ENCODE results near the gene METTL15.

- TF ChIP-seq BRCA1 (IDR thresholded peaks at IDR 0.05; ENCODE audit: low read depth, low read length) = no peak
- no peak for TF ChIP-seq CTCF (IDR thresholded peaks at IDR 0.05; ENCODE audit: control extremely low read depth in 1 of 3, insufficient read depth in 1 of 3, low read depth in 1 of 3, low read length in 3 of 3)
- no peak for TF ChIP-seq SAP30 (IDR thresholded peaks at IDR 0.05; ENCODE audit: insufficient read depth, insufficient replicate concordance, low read length)
- no peak for TF ChIP-seq CHD2 (IDR thresholded peaks at IDR 0.05; ENCODE audit: low read length)
Observed at GRCh38 chr11:28268925-28269324, 160.7 kb downstream of the METTL15 start.
